ENCODE results near the gene ZNF26.

ZNF26 gene

DNA sequence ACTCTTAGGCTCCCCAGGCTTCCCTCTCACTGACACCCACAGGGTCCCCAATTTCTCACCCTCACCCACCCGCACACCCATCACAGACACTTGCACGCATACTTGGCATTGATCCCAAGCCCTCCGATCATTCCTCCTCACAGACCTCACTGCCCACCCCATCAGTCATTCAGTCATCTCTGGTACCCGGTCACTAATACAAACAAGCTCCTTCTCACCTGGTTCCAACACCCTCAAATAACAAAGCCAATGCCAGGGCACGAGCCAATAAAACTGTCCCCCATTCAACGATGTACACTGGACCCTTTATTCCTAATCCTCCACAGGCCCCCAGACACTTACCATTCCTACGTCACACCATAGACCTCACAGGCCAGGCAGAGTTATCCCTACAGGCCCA, 32.4 kb upstream of the ZNF26 start (continued):
- TF ChIP-seq ZNF8 (CRISPR knock-in tag; IDR thresholded peaks at IDR 0.05): no peak
- TF ChIP-seq TSHZ2 (CRISPR knock-in tag; IDR thresholded peaks at IDR 0.05): no peak
- no peak for TF ChIP-seq ZFP30 (CRISPR knock-in tag; IDR thresholded peaks at IDR 0.05)
- no peak for TF ChIP-seq ZFP3 (CRISPR knock-in tag; IDR thresholded peaks at IDR 0.05)
- TF ChIP-seq, protein P1, sequence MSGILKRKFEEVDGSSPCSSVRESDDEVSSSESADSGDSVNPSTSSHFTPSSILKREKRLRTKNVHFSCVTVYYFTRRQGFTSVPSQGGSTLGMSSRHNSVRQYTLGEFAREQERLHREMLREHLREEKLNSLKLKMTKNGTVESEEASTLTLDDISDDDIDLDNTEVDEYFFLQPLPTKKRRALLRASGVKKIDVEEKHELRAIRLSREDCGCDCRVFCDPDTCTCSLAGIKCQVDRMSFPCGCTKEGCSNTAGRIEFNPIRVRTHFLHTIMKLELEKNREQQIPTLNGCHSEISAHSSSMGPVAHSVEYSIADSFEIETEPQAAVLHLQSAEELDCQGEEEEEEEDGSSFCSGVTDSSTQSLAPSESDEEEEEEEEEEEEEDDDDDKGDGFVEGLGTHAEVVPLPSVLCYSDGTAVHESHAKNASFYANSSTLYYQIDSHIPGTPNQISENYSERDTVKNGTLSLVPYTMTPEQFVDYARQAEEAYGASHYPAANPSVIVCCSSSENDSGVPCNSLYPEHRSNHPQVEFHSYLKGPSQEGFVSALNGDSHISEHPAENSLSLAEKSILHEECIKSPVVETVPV (CRISPR knock-in tag; IDR thresholded peaks at IDR 0.05): no peak
- no peak for TF ChIP-seq ZNF70 (CRISPR knock-in tag; IDR thresholded peaks at IDR 0.05)
- no peak for TF ChIP-seq PPARA (CRISPR knock-in tag; IDR thresholded peaks at IDR 0.05; ENCODE audit: borderline replicate concordance)
- TF ChIP-seq ISL1 (CRISPR knock-in tag; IDR thresholded peaks at IDR 0.05): no peak

GRCh38 chr12:132954471-132955048, 31.6 kb upstream of the ZNF26 start:
- no peak for ATAC-seq
- TF ChIP-seq ESRRG (CRISPR knock-in tag; IDR thresholded peaks at IDR 0.05): no peak
- TF ChIP-seq TOX (CRISPR knock-in tag; IDR thresholded peaks at IDR 0.05; ENCODE audit: borderline replicate concordance): no peak
- TF ChIP-seq POU6F1 (CRISPR knock-in tag; IDR thresholded peaks at IDR 0.05; ENCODE audit: borderline replicate concordance, low read depth): no peak
- no peak for TF ChIP-seq ZFP3 (CRISPR knock-in tag; IDR thresholded peaks at IDR 0.05)
- no peak for TF ChIP-seq ARNTL (CRISPR knock-in tag; IDR thresholded peaks at IDR 0.05; ENCODE audit: borderline replicate concordance, low read depth)
- no peak for TF ChIP-seq GLIS3 (CRISPR knock-in tag; IDR thresholded peaks at IDR 0.05)
- TF ChIP-seq CSDC2 (CRISPR knock-in tag; IDR thresholded peaks at IDR 0.05): no peak
- TF ChIP-seq ZNF70 (CRISPR knock-in tag; IDR thresholded peaks at IDR 0.05): no peak
- no peak for TF ChIP-seq ZNF8 (CRISPR knock-in tag; IDR thresholded peaks at IDR 0.05)
- no peak for TF ChIP-seq ZC3H10 (CRISPR knock-in tag; IDR thresholded peaks at IDR 0.05)
- TF ChIP-seq, protein P1 (CRISPR knock-in tag; IDR thresholded peaks at IDR 0.05): no peak
- no peak for TF ChIP-seq TSHZ2 (CRISPR knock-in tag; IDR thresholded peaks at IDR 0.05)
- no peak for TF ChIP-seq BACH2 (CRISPR knock-in tag; IDR thresholded peaks at IDR 0.05; ENCODE audit: borderline replicate concordance)
- TF ChIP-seq ISL1 (CRISPR knock-in tag; IDR thresholded peaks at IDR 0.05): no peak
- no peak for TF ChIP-seq TCF4 (CRISPR knock-in tag; IDR thresholded peaks at IDR 0.05; ENCODE audit: borderline replicate concordance)
- no peak for TF ChIP-seq PPARA (CRISPR knock-in tag; IDR thresholded peaks at IDR 0.05; ENCODE audit: borderline replicate concordance)
- no peak for TF ChIP-seq OSR1 (CRISPR knock-in tag; IDR thresholded peaks at IDR 0.05)
- no peak for TF ChIP-seq ZNF565 (CRISPR knock-in tag; conservative IDR thresholded peaks at IDR 0.05; ENCODE audit: low read depth)

Data from SK-N-SH treated with all-trans-retinoic acid at 6 μM for 48 hours (cell line).